D341Med (cell line): ENCODE results near the gene MRPL10.

ENCODE experiments used
- DNase-seq: peaks from one replicate; pipeline ENCODE4 v3.0.0; 2012; ENCODE audit warnings: low spot score

Gene MRPL10

DNA sequence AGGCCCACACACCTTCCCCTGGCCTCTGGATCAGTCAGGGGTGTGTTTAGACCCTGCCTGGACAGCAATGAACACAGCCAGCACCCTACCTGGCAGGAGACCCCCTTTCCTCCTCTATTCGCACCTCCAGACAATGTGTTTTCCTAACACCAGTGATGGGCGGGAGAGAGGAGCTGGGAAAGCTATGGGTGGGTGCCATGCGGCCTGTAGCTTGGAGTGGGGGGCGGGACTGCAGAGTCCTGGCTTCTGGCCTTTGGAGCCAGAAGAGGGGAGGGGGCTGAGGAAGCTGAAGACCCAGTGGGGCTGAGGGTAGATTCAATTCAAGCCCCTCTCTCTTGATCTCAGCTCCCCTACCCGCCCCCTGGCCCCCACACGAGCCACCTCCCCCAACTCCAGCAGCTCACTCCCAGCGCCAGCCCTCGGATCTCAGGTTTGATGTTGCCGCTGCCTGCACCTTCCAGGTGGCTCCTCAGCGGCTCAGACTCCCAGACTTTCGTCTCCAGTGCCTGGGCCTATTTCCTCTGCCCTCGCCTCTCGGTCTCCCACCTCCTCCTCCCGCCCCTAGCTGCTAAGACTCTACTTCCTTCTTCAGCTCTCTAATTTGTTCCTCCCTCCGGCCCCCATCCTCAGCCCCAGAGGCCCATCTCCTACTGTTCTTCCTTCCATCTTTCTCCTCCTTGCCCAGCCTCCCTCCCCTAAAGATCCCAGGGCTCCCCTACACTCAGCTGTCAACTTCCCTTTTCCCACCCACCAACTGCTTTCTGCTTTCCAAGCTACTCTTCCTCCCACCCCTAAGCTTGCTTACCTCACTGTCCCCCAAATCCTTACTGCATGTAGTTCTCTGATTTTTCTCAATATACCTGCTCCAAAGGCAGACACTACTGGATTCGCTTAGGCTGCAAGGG lies 26.5 kb upstream of the MRPL10 start:
- no peak for DNase-seq

DNA sequence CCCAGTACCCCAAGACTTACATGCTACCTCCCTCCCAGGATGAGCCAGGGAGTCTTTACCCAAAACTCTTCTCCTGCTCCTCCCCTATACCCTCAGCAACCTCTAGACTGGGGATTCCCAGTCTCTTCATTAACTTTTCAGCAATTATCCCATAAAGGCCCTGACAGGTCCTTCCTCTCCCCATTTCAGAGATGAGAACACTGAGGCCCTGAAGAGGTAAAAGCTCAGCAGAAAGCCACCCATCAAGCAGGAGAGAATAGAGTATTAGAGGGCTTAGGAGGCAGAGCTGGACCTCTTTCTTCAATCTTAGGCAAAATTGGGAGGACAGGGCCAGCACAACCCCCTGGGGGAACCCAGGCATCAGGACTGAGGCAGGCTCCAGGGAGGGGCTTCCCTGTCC lies 25.5 kb upstream of the MRPL10 start:
- no peak for DNase-seq

DNA sequence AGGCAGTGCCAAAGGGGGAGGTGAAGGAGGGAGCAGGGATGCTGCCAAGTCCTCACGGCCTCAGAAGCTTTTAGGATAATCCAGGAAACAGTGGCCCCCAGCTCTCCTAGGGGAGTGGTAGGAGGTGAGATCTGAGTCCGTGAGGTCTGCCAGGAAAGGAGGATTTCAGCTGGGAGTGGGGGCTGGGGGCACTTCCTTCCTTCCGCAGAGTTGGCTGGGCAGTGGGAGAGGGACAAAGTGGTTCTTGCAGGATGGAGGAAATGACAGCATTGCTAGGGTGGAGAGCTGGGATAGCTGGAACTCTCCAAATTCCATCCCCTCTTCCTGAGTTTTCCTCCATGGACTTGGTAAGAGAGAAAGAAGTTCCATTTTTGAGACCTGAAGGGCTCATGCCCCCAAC lies 24.4 kb upstream of the MRPL10 start:
- no peak for DNase-seq

DNA sequence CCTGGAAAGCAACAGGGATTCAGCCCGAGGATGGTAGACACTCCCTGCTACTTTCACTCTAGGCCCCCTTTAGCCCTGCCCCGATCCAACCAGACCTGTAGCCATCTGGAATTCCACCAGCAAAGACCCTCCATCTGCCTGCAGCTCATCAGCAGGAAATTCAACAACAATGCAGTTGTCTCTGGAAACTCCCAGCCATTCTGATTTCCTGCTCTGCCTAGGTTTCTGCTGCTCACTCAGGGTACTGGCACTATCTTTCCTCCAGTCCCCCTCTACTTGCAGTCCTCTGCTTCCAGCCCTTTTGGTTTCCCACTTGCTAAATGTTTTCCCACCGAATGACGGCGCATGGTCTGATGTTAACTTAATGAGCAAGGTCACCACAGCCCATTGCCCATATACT lies 22.3 kb upstream of the MRPL10 start:
- no peak for DNase-seq

DNA sequence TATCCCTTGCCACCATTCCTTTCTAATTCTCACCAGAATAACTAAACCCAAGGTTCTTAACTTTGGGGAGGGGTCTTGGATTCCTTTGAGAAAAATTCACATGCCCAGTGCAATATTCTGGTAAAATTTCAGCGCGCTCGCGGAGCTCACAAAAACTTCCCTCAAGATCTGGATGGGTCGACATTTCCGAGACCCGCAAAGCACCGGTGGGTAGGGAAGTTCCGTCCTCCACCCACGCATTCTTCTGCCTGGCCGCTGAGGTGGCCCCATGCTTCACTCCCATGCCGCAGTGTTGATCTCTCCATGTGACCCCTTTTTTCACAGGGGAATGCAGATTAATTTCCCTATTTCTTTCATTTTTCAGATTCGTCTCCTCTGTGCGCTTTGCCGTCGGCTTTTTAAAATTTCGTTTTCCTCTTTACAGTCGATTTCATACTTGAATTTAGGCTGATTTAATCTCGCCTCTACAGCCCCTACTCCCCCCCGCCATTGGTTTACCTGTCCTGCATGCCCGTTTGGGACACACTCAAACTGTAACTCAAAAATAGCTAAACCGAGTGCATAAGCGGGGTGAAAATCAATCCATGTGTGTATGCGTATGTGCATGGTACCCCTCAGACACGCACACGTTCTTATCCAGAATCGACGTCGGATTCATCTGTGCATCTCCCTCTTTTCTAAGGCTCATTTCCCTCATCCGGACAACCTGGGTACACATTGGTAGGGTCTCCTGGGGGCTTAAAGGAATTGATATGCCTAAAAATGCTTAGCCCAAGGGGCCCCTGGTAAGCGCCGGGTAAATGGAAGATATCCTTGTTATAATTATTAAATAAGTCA lies 21.0 kb upstream of the MRPL10 start:
- DNase-seq: no peak

DNA sequence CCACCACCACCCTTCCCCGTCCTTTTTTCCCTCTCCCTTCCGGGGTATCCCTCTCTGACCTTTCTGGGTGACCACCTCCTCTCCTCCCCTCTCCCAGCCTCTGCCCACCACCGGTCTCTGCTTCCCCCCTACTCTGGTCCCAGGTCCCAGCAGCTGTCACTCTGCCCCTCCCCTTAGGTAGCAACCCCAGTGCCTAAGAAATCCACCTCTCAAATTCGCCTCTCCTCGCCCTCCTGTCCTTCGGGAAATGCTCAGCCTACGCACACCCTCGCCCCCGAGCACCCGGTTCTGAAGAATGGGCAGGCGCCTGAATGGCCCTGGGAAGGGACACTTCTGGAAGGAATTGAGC lies 20.4 kb upstream of the MRPL10 start:
- DNase-seq: no peak

DNA sequence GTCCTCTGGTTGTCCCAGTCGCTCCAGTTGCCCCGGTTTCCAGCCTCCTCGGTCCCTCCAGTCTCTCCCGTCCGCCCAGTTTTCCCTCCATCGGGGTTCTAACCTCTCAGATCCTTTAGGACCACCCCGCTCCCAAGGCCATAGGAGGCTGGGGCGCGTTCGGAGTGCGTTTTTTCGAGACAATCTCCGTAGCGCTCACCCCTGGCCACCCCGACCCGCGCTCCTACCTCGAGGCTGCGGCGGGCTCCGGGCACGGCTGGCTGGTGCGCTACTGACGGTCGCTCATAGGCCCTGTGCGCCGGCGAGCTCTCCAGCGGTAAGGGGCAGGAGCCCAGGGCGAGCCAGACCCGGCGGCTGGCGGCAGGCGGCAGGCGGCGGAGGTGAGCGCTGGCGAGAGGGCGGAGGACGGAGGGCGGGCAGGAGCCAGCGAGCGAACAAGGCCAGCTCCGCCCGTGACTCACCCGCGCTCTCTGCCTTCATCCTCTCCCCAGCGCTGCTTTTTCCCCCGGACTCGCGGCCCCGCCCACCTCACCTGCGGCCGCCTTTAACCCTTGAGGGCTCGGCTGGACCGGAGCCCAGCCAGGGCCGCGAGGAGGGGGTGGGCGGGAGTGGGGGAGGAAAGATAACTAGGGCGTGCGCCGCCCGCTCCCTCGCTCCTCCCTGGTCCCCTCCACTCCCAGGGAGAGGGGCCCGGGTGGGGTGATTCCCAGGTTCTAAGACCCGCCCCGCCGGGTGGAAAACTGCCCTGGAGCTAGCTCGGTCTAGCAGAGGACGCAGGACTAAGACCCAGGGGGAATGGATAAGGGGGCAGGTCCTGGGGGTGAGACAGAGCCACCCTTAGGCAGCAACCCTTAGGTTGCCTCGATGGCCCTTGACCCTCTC lies 19.6 kb upstream of the MRPL10 start, which contains the start of gene SP6:
SP6 (minus strand) TSS at position 472 of the 882 bp plus-strand sequence. CDS start 2,734 bp downstream, outside the sequence.
- peak; percentile 85 for DNase-seq

DNA sequence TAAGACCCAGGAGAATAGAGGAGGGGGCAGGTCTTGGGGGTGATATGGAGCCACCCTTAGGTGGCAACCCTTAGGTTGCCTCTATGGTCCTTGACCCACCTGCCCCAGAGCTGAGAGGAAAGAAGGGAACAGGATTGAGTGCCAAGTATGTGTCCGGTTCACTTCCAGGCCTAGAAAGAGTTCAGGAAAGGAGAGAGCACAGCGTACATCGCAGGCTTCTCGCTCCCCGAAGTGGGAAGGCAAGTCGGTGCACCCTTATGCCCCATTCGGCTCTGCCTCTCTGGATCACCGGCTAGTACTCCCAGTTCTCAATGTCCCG lies 19.0 kb upstream of the MRPL10 start:
- DNase-seq: no peak

DNA sequence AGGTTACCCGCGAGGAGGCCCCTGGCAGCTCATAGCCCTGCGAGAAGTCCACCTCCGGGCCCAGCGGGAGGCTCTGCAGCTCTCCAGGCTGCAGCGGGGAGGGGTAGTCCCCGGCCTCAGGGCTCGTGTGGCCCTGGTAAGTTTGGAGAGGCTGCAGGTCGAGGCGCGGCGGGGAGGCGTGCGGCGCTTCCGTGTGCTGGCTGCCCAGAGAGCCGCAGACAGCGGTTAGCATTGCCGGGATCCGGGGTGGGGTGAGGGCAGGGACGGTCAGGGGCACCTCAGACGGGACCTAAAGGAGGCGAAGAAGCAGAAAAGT lies 16.8 kb upstream of the MRPL10 start:
- peak; percentile 44 for DNase-seq

DNA sequence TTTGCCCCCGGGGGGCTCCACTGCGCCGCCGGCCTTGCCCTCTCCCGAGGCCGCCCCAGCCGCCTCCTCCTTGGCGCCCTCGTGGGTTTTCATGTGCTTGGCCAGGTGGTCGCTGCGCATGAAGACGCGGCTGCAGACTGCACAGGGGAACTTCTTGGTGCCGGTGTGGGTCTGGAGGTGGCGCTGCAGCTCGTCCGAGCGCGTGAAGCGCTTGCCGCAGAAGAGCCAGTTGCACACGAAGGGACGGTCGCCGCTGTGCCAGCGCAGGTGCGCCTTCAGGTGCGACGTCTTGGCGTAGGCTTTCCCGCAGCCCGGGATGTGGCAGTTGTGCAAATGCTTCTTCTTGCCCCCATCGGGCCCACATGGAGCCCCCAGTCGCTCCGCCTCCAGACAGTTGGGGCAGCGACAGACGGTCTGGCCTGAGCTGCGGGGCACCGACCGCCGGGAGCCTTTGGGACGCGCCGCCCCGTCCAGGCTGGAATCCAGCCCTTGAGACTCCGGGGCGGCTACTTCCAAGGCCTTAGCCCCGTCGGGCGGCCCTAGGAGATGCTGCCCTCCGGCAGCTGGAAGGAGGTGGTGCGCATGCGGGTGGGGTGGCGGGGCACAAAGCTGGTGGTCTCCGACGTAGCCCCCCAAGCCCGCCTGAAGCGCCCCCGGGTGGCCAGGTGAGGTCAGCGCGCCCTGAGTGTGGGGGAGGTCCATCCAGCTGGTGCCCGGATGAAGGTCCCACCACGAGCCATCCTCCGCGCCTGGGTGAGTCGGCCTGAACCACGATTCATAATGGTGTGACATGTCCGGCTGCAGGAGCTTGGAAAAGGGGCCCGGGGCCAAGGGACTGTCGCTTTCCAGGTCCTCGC lies 16.2 kb upstream of the MRPL10 start:
- peak; percentile 77 for DNase-seq

DNA sequence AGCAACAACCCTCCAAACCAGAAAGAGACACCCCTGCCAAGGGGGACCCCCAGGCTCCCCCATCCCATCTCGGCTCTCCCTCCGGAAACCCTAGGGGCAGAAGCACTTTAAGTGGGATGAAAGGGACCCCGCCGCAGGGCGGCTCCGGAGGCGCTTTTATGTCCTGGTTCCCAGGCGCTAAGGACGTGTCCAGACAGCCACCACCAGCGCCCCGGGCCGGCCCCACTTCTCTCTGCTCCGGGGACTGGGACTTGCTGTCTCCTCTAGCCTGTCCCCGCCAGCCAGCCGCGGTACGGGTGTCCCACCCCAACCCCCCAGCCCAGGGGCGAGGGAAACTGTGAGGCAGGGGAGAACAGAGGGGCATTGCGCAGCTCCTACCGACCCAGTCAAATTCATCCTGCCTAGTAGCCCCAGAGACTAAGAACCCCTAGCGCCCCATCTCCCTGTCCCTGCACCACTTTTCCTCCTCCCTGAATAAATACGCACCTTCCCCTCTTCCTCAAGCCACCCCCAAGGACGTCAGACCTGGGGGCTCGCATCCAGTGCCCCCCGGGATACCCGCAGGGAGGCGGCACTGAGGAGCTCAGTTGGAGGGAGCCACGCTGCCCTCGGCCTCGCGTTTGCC lies 15.5 kb upstream of the MRPL10 start:
- DNase-seq: peak; percentile 60

DNA sequence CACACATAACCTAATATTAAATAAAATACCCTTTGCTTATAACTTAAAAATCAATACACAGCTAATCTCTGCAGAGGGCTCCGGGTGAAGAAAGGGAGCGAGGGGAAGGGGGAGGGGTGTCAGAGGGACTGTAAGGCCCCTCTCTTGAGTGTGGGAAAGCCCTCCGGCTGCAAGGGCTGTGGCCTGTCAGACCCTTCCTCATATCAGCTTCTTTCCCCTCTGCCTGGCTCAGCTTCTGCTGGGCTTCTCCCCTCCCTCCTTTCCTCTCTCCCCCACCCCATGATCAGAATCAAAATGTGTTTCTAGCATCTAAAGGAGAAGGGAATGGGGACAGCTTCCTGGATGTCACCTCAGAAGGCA lies 14.4 kb upstream of the MRPL10 start:
- no peak for DNase-seq

DNA sequence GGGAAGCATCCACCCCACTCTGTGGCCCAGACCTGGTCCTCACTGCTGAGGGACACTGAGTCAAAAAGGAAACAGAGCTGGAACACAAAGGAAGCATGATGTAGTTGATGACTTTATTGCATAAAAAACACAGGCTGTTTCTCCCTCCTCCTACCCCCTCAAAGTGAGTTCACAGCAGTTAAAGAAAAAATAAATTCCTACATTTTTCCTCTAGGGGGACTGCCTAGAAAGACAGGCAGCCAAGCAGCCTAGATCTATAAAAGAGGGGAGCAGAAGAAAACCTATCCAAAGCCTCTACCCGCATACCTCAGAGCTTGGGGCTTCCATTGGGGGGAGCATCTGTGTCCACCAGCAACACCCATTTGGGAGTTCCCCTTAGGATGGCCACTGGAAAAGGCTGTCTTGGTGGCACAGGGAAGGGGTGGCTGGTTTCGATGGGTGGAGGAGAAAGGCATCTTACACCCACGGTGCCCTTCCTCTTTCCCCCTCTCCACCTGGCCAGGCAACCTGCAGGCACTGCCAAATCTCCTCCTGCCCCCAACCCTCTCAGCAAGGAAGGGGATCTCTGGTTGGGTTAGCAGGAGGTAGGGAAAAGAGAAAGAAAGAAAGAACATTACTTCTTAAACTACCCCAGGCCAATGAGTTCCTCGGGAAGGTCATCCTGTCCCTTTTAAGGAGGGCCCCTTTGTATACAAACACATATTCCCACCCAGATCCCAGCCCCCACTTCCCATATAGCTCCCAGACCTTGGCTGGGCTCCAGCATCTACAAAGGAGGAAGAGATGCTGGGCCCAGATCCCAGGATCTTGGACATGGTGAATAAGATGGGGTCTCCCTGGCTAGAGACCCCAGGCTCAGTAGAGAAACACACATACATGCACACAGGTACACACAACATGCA lies 13.7 kb upstream of the MRPL10 start:
- DNase-seq: no peak

DNA sequence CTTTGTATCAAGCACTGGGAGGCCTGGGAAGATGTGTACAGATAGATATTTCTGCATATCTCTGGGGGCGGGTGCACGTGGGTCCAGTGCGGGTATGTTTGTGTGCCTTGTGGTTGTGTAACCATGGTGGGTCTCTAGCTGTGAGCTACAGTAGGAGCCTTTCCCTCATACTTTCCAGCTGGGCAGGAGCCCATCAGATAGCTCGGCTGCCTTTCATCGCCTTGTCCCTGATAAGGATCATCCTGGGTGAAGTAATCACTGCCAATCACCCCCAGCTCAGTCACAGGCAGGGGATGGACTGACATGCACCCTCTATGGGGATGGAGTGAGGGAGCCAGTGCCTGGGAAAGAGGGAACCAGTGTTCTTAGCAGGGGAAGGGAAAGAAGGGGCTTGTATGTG lies 12.9 kb upstream of the MRPL10 start:
- DNase-seq: no peak

DNA sequence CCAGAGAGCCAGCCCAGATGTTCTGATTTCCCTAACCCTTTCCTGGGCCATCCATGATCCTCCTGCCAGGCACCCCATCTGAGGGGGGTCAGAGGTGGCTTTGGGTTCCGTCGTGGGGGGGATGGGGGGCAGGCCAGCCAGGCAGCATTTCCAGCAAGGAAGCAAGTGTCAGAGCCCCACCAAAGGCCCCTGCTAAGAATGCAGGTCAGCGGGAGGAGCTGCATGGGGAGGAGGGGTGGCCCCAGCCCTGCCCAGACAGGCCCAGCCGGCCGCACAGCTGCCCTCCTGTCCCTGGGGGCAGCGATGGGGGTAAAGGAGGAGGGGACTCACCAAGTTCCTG lies 12.0 kb upstream of the MRPL10 start:
- DNase-seq: peak; percentile 50

DNA sequence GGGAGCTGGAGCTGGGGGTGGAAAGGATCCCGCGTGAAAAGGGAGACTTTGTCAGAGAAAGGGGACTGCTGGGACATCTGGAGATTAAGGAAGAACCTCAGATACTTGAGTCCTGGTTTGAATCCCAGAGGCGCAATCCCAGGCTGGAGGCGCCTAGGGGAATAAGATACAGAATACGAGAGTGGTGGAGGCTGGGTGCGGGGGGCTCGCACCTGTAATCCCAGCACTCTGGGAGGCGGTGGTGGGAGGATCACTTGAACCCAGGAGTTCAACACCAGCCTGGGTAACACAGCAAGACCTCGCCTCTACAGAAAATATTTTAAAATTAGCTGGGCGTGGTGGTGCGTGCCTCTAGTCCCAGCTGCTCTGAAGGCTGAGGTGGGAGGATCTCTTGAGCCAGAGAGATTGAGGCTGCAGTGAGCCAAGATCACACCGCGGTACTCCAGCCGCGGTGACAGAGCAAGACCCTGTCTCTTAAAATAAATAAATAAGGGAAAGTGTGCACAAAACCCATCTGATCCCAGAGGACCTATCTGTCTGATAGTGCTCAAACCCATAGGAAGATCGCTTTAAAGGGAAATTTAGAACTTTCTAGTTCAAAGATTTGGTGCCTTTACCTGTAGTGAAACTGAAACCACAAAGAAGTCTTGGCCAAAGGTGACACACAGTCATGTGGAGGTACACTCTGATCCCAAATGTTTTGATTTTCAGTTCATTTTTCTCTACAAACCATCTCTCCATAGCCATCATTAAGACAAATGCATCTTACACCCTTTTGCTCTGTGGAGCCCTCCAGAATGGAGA lies 10.3 kb upstream of the MRPL10 start:
- DNase-seq: no peak

DNA sequence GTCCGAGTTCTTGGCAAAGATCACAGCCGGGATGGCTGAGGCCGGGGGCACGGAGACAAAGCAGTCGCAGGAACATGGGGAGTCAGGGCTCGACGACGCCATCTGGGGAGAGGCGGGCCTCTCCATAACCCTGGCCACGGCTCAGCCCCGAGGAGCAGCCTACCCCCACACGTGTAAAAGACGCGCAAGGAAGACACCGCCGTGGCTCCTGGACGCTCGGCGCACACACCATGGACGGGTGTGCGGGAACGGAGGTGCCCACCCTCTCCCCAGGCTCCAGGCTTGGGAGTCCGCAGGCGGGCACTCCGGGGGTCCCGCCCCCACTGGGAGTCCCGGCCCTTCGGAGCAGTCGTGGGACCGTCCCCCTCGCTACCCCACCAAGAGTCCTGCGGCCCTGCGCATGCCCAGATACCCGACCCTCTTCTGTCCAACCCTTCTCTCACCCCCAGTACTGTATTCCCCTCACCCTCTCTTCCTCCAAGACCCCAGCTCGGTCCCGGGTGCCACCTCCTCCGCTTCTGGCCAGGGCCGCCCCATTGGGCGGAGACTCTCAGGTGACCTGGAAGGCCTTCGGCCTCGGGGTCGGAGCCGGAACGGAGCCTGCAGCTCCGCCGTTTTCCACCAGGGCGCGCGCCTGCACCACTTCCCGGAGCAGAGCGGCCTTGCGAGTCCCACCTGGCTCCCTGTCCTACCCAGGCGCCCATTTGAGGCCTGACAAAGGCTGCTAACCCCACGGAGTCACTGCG lies 9.6 kb upstream of the MRPL10 start, which contains the start of gene SCRN2:
SCRN2 (minus strand) TSS at position 532 of the 746 bp plus-strand sequence; CDS start at position 102, 430 bp downstream.
- peak; percentile 96 for DNase-seq

DNA sequence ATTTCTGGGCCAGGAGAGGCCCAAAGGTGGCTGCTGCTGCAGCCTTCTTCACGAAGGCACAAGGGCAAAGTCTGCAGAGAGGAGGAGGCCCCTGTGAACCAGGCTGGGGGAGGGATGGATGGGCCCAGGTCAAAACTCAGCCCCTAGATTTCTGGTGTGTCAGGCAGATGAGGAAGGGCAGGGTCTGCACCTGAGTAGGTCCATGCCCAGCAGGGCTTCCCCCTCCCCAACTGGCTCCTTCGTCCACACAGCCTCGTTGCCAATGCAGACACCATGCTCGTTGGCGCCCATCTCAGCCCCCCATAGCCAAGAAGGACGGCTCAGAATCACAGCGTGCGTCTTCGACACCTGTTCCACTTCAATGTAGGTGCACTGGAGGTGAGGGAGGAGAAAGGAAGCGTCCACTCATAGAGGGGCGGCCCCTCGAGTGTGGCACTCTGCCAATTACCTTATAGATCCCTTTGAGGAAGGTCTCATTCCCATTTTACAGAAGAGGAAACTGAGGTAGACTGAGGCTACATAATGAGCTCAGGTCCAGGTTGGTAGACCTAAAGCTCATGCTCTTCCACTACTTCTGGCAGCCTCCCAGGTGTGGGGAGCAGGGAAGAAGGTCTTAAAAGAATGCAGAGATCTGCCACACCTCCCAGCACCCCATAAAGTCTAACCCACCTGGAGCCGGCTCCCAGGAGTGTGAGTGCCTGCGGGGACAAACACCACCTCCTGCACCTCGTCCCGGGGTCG lies 8.8 kb upstream of the MRPL10 start:
- DNase-seq: no peak
